IMR-90 (cell line): ENCODE measurements around the gene RIPK4. TPM values are rescaled to one million over a fixed set of nuclear protein-coding genes. Genes with fewer than 3 reads are reported as not detected.

Experiments
- ATAC-seq: fragments of 200-7000 bp; cut with Tn5 transposase; 2 replicates; pipeline ENCODE4 v1.9.1; 2020; ENCODE audit warnings: low read depth, mild to moderate bottlenecking, moderate library complexity
- BruUV-seq: library from RNA; stranded (reverse); fragments of 400-500 nt; replicated peaks from 2 replicates; lab custom pipeline; 2021; lab: Mats Ljungman, UMichigan
- CTCF ChIA-PET: fragments of 300-600 bp; formaldehyde crosslinking; extraction: SDS; loops from one replicate; lab custom pipeline; 2021; ENCODE audit warnings: antibody characterized with exemption; lab: Yijun Ruan, JAX
- POLR2A ChIA-PET: fragments of 300-600 bp; sonication (Branson Sonifier 250); formaldehyde crosslinking; loops from one replicate; lab custom pipeline; 2022; ENCODE audit warnings: antibody characterized with exemption; ENCODE audit not compliant: unreplicated experiment; lab: Charles Lee
- DNase-seq: peaks from one replicate; pipeline ENCODE4 v3.0.0; 2013
- H2AFZ ChIP-seq: replicated peaks from 2 replicates; pipeline ENCODE3; 2013; ENCODE audit warnings: low read length, mild to moderate bottlenecking; ENCODE audit not compliant: poor library complexity
- H2AK5ac ChIP-seq: 2 replicates; pipeline ENCODE4 v1.6.1; 2013; ENCODE audit warnings: low read depth, low read length, inconsistent platforms
- H2AK9ac ChIP-seq: replicated peaks from 2 replicates; pipeline ENCODE3; 2013; ENCODE audit warnings: mild to moderate bottlenecking, low read depth, low read length, moderate library complexity; ENCODE audit not compliant: poor library complexity
- H2BK120ac ChIP-seq: 2 replicates; pipeline ENCODE4 v1.6.1; 2013; ENCODE audit warnings: low read depth, low read length, inconsistent platforms
- H2BK15ac ChIP-seq: 3 replicates; pipeline ENCODE4 v1.6.1; 2013; ENCODE audit warnings: low read depth, low read length, inconsistent platforms
- H2BK20ac ChIP-seq: 2 replicates; pipeline ENCODE4 v1.6.1; 2013; ENCODE audit warnings: low read depth, mild to moderate bottlenecking, inconsistent platforms, low read length, moderate library complexity
- H2BK5ac ChIP-seq: 2 replicates; pipeline ENCODE4 v1.6.1; 2013; ENCODE audit warnings: mild to moderate bottlenecking, low read depth, low read length, inconsistent platforms; ENCODE audit not compliant: poor library complexity, severe bottlenecking
- H3K14ac ChIP-seq: replicated peaks from 2 replicates; pipeline ENCODE4 v1.6.1; 2013; ENCODE audit warnings: low read depth, low read length, inconsistent platforms
- H3K18ac ChIP-seq: 2 replicates; pipeline ENCODE4 v1.6.1; 2013; ENCODE audit warnings: low read depth, low read length, control low read depth
- H3K23ac ChIP-seq: 2 replicates; pipeline ENCODE4 v1.6.1; 2013; ENCODE audit warnings: low read depth, low read length, inconsistent platforms
- H3K27ac ChIP-seq: 2 replicates; pipeline ENCODE4 v1.5.1; 2013; ENCODE audit warnings: mild to moderate bottlenecking, control low read depth, low read length; ENCODE audit not compliant: insufficient read depth
- H3K27me3 ChIP-seq: 2 replicates; pipeline ENCODE4 v1.6.1; 2013; ENCODE audit warnings: low read length; ENCODE audit not compliant: control insufficient read depth, insufficient read depth
- H3K36me3 ChIP-seq: 2 replicates; pipeline ENCODE4 v1.6.1; 2013; ENCODE audit warnings: low read length, mixed read lengths; ENCODE audit not compliant: control insufficient read depth, insufficient read depth
- H3K4ac ChIP-seq: 2 replicates; pipeline ENCODE4 v1.6.1; 2013; ENCODE audit warnings: low read depth, low read length, inconsistent platforms
- H3K4me1 ChIP-seq: 2 replicates; pipeline ENCODE4 v1.6.1; 2013; ENCODE audit warnings: low read length, mixed read lengths; ENCODE audit not compliant: control insufficient read depth, insufficient read depth
- H3K4me2 ChIP-seq: 2 replicates; pipeline ENCODE4 v1.6.1; 2013; ENCODE audit warnings: low read depth, mild to moderate bottlenecking, control low read depth, low read length, moderate library complexity
- H3K4me3 ChIP-seq: 2 replicates; pipeline ENCODE4 v1.5.1; 2013; ENCODE audit warnings: low read depth, mild to moderate bottlenecking, control low read depth, low read length, moderate library complexity; ENCODE audit not compliant: insufficient read depth
- H3K56ac ChIP-seq: 2 replicates; pipeline ENCODE4 v1.6.1; 2013; ENCODE audit warnings: low read length, inconsistent platforms; ENCODE audit not compliant: insufficient read depth; ENCODE audit errors: extremely low read depth
- H3K79me1 ChIP-seq, 2 experiments: 2 replicates each; pipeline ENCODE4 v1.6.1; 2013; ENCODE audit warnings: low read length in 2 of 2, inconsistent platforms in 1 of 2, low read depth in 1 of 2
- H3K9ac ChIP-seq: 2 replicates; pipeline ENCODE4 v1.6.1; 2013; ENCODE audit warnings: low read depth, low read length, control low read depth
- H3K9me1 ChIP-seq: 2 replicates; pipeline ENCODE4 v1.6.1; 2013; ENCODE audit warnings: low read length, inconsistent platforms; ENCODE audit not compliant: insufficient read depth
- H3K9me3 ChIP-seq: 2 replicates; pipeline ENCODE4 v1.6.1; 2013; ENCODE audit warnings: low read length; ENCODE audit not compliant: control insufficient read depth, insufficient read depth
- H4K20me1 ChIP-seq: 2 replicates; pipeline ENCODE4 v1.6.1; 2013; ENCODE audit warnings: low read length, inconsistent platforms; ENCODE audit not compliant: insufficient read depth
- H4K5ac ChIP-seq: 2 replicates; pipeline ENCODE4 v1.6.1; 2013; ENCODE audit warnings: mild to moderate bottlenecking, low read depth, low read length, control low read depth
- H4K8ac ChIP-seq, 2 experiments: 2 replicates each; pipeline ENCODE4 v1.6.1; 2013; ENCODE audit warnings: low read depth in 2 of 2, low read length in 2 of 2, control low read depth in 1 of 2, inconsistent platforms in 1 of 2
- H4K91ac ChIP-seq: 2 replicates; pipeline ENCODE4 v1.6.1; 2013; ENCODE audit warnings: low read depth, low read length, inconsistent platforms; ENCODE audit not compliant: insufficient read depth
- MXI1 ChIP-seq: IDR thresholded peaks from 2 replicates; pipeline ENCODE4 v1.6.1; 2012; ENCODE audit warnings: low read depth, mild to moderate bottlenecking, low read length, moderate library complexity, borderline replicate concordance
- SMC3 ChIP-seq: fragments of 150-350 bp; IDR thresholded peaks from 2 replicates; pipeline ENCODE4 v1.6.1; 2016; ENCODE audit warnings: low read depth, mild to moderate bottlenecking, antibody characterized with exemption, low read length, moderate library complexity
- WGBS, 2 experiments: methylation state at CpG; one replicate each; pipeline versions ENCODE4 v1.1.5 to v1.1.7; 2013; ENCODE audit warnings: missing lambda C conversion rate in 2 of 2; ENCODE audit not compliant: insufficient read length in 1 of 2; ENCODE audit errors: extremely low coverage in 2 of 2; 5-methylcytosine and 5-hydroxymethylcytosine counted together
- dilution Hi-C: fragments of 300-500 bp; cut with HindIII; formaldehyde crosslinking; loops from one replicate; pipeline ENCODE4 v1.14.3; 2018; ENCODE audit warnings: low sequenced_read_pairs; ENCODE audit not compliant: unreplicated experiment
- in situ Hi-C: fragments of 300-500 bp; cut with MboI; formaldehyde crosslinking; loops from 3 replicates; pipeline ENCODE4 v1.14.3; 2019; ENCODE audit warnings: low sequenced_read_pairs, inconsistent platforms, mixed read lengths
- intact Hi-C: fragments of 100-400 bp; cut with micrococcal nuclease; formaldehyde crosslinking; loops from 2 replicates; pipeline ENCODE4 v1.10.0; 2022
- polyA plus RNA-seq, 3 experiments: library from polyadenylated mRNA; depleted of rRNA; stranded (reverse); fragments of >200 nt; gene quantifications; 2 replicates each; pipeline ENCODE4 v1.2.3, GENCODE V29; 2012; ENCODE audit warnings: low replicate concordance in 1 of 3
- total RNA-seq: library from RNA; depleted of rRNA; stranded (reverse); fragments of >200 nt; gene quantifications from 2 replicates; pipeline ENCODE4 v1.2.3, GENCODE V29; 2012

The RIPK4 gene
- total and polyA plus RNA-seq, 2 of the 4 experiments (the other 2 are of a cell fraction) = under 0.01 to 0.03 TPM

- Histone ChIP-seq H3K9me1 (peaks cover 6% of the 10 kb centered on the region), H3K18ac (no peak overlapping the region), H3K9ac (no peak overlapping the region), H3K14ac (no peak overlapping the region), H2AK9ac (peak overlapping the region; percentile 3), H2AFZ (no peak overlapping the region), H3K23ac (no peak overlapping the region), H2BK20ac (no peak overlapping the region), H3K27ac (no peak overlapping the region), H4K5ac (no peak overlapping the region), H3K79me1 (no peaks in the 10 kb centered on the region), H4K91ac (no peak overlapping the region), H2AK5ac (no peak overlapping the region), H3K4me1 (0 out of 2 replicates have a peak, but pooled peaks cover 5% of the 10 kb centered on the region), H3K9me3 (no peaks in the 10 kb centered on the region), H2BK120ac (no peak overlapping the region), H3K4ac (no peak overlapping the region), H3K56ac (no peak overlapping the region), H2BK5ac (no peak overlapping the region), H2BK15ac (no peak overlapping the region), H3K4me2 (no peak overlapping the region), H3K36me3 (no peaks in the 10 kb centered on the region), H3K27me3 (peaks cover 15% of the 10 kb centered on the region), H3K4me3 (no peak overlapping the region), H4K20me1 (no peaks in the 10 kb centered on the region), H4K8ac (no peak overlapping the region)
- ChIA-PET CTCF (no interaction called here), POLR2A (no interaction called here)
- in situ Hi-C loops (no loop called here), dilution Hi-C loops (no loop called here), intact Hi-C loops (no loop called here)
- TF ChIP-seq SMC3 = no peak
- TF ChIP-seq MXI1 = no peak
- BruUV-seq = no TSS peak
- ATAC-seq = no peak
- WGBS, 2 experiments = 80% methylated on average over 2 of the region's 19 CpGs; no CpG with 5 or more reads in 1 of the 2 experiments
- DNase-seq = no peak
These were observed 40.7 kb downstream of the RIPK4 start for GRCh38 chr21:41726058-41726558.
